OCI-LY1 (cell line): ENCODE results near the gene AREL1.

Source experiments
- H2AFZ ChIP-seq: fragments of 200-600 bp; sonication (generic), shearing (Covaris generic); 2 replicates; pipeline ENCODE4 v1.6.0; 2014; ENCODE audit warnings: antibody characterized with exemption, mild to moderate bottlenecking, low read length
- H3F3A ChIP-seq: fragments of 200-600 bp; sonication (generic), shearing (Covaris generic); 2 replicates; pipeline ENCODE4 v1.6.0; 2014; ENCODE audit warnings: mild to moderate bottlenecking, antibody characterized with exemption, low read length, moderate library complexity; ENCODE audit not compliant: insufficient read depth
- H3K27ac ChIP-seq: fragments of 200-600 bp; sonication (generic); 2 replicates; pipeline ENCODE4 v1.5.1; 2014; ENCODE audit warnings: low read length, mixed run types, mild to moderate bottlenecking, low read depth; ENCODE audit not compliant: poor library complexity, severe bottlenecking
- H3K27me3 ChIP-seq: fragments of 200-600 bp; sonication (generic); 2 replicates; pipeline ENCODE4 v1.6.0; 2014; ENCODE audit warnings: antibody characterized with exemption, mild to moderate bottlenecking, low read length, moderate library complexity; ENCODE audit not compliant: insufficient read depth
- H3K36me3 ChIP-seq: fragments of 200-600 bp; sonication (generic); 2 replicates; pipeline ENCODE4 v1.6.1; 2014; ENCODE audit warnings: mild to moderate bottlenecking, antibody characterized with exemption, low read length, moderate library complexity, mixed read lengths; ENCODE audit not compliant: insufficient read depth
- H3K4me1 ChIP-seq: fragments of 200-600 bp; sonication (generic); 2 replicates; pipeline ENCODE4 v1.5.1; 2014; ENCODE audit warnings: mild to moderate bottlenecking, low read length, moderate library complexity; ENCODE audit not compliant: insufficient read depth, severe bottlenecking
- H3K4me2 ChIP-seq: fragments of 200-600 bp; sonication (generic), shearing (Covaris generic); 2 replicates; pipeline ENCODE4 v1.6.1; 2014; ENCODE audit warnings: low read length
- H3K4me3 ChIP-seq: fragments of 200-600 bp; sonication (generic); 2 replicates; pipeline ENCODE4 v1.5.1; 2014; ENCODE audit warnings: low read length, low read depth, mild to moderate bottlenecking, mixed read lengths; ENCODE audit not compliant: poor library complexity, severe bottlenecking
- H3K79me2 ChIP-seq: fragments of 200-600 bp; shearing (Covaris generic); 2 replicates; pipeline ENCODE4 v1.6.1; 2016; ENCODE audit warnings: mixed run types, low read length, mixed read lengths; ENCODE audit not compliant: insufficient read depth
- H3K9ac ChIP-seq: fragments of 200-600 bp; sonication (generic), shearing (Covaris generic); 2 replicates; pipeline ENCODE4 v1.6.1; 2014; ENCODE audit warnings: mild to moderate bottlenecking, low read length, mixed read lengths
- H3K9me2 ChIP-seq: fragments of 200-600 bp; sonication (generic), shearing (Covaris generic); 2 replicates; pipeline ENCODE4 v1.6.1; 2014; ENCODE audit warnings: low read depth, mild to moderate bottlenecking, low read length, mixed read lengths
- H3K9me3 ChIP-seq: fragments of 200-600 bp; shearing (Covaris generic); 2 replicates; pipeline ENCODE4 v1.6.1; 2014; ENCODE audit warnings: low read length, mixed read lengths
- H4K20me1 ChIP-seq: fragments of 200-600 bp; sonication (generic), shearing (Covaris generic); 2 replicates; pipeline ENCODE4 v1.6.0; 2016; ENCODE audit warnings: mild to moderate bottlenecking, low read length; ENCODE audit not compliant: insufficient read depth
- CTCF ChIP-seq: fragments of 200-600 bp; sonication (generic), shearing (Covaris generic); IDR thresholded peaks from 2 replicates; pipeline ENCODE4 v1.5.1; 2017; ENCODE audit warnings: mild to moderate bottlenecking, antibody characterized with exemption, low read length, moderate library complexity, mixed read lengths
- EZH2 ChIP-seq: fragments of 200-600 bp; sonication (generic), shearing (Covaris generic); IDR thresholded peaks from 2 replicates; pipeline ENCODE4 v1.8.0; 2017; ENCODE audit warnings: borderline replicate concordance, mixed run types, mild to moderate bottlenecking, antibody characterized with exemption, low read length, moderate library complexity, mixed read lengths

AREL1 gene

GRCh38 chr14:74635847-74636246, 77.0 kb downstream of the AREL1 start:
- Histone ChIP-seq H3K79me2 (no peaks in the 10 kb centered on the region), H3K27me3 (peaks cover 6% of the 10 kb centered on the region; the same call in 1 of the 2 replicates), H3K4me3 (no peak overlapping the region), H3K9me3 (no peaks in the 10 kb centered on the region), H3F3A (no peaks in the 10 kb centered on the region), H3K9me2 (no peaks in the 10 kb centered on the region), H3K27ac (no peak overlapping the region), H3K4me2 (no peak overlapping the region), H3K36me3 (no peaks in the 10 kb centered on the region), H3K9ac (no peak overlapping the region), H2AFZ (no peak overlapping the region), H4K20me1 (no peaks in the 10 kb centered on the region), H3K4me1 (no peaks in the 10 kb centered on the region)
- no peak for TF ChIP-seq EZH2
- TF ChIP-seq CTCF = no peak

GRCh38 chr14:74634964-74635363, 77.9 kb downstream of the AREL1 start:
- Histone ChIP-seq H3F3A (no peaks in the 10 kb centered on the region), H3K9ac (no peak overlapping the region), H3K36me3 (no peaks in the 10 kb centered on the region), H3K4me3 (no peak overlapping the region), H3K4me2 (no peak overlapping the region), H3K4me1 (no peaks in the 10 kb centered on the region), H3K9me3 (no peaks in the 10 kb centered on the region), H4K20me1 (no peaks in the 10 kb centered on the region), H2AFZ (no peak overlapping the region), H3K9me2 (no peaks in the 10 kb centered on the region), H3K27ac (no peak overlapping the region), H3K27me3 (peaks cover 6% of the 10 kb centered on the region; the same call in 1 of the 2 replicates), H3K79me2 (no peaks in the 10 kb centered on the region)
- TF ChIP-seq EZH2 = no peak
- TF ChIP-seq CTCF = no peak

- H3K27ac ChIP-seq = no peak overlapping the region
- no peak overlapping the region for H3K4me3 ChIP-seq
- H3K79me2 ChIP-seq = no peaks in the 10 kb centered on the region
- H3K9me2 ChIP-seq = no peaks in the 10 kb centered on the region
- no peaks in the 10 kb centered on the region for H3F3A ChIP-seq
- H3K27me3 ChIP-seq = peaks cover 6% of the 10 kb centered on the region; the same call in 1 of the 2 replicates
- H3K4me1 ChIP-seq = no peaks in the 10 kb centered on the region
- TF ChIP-seq CTCF (no peak), EZH2 (no peak)
- H3K9ac ChIP-seq = no peak overlapping the region
- H2AFZ ChIP-seq = no peak overlapping the region
- no peaks in the 10 kb centered on the region for H3K36me3 ChIP-seq
- H4K20me1 ChIP-seq = no peaks in the 10 kb centered on the region
- H3K9me3 ChIP-seq = no peaks in the 10 kb centered on the region
- H3K4me2 ChIP-seq = no peak overlapping the region
Observed at GRCh38 chr14:74634481-74634880, 78.4 kb downstream of the AREL1 start.
